CD14-positive monocyte (primary cell): ENCODE data around the gene SAP130. TPM values are rescaled to one million over a fixed set of nuclear protein-coding genes. Genes with fewer than 3 reads are reported as not detected.

Experiments
- DNase-seq, 3 donors: peaks; one replicate each; pipeline ENCODE4 v3.0.0-alpha.2; 2011 to 2022
- H2AFZ ChIP-seq: 2 replicates; pipeline ENCODE4 v1.6.0; 2012; ENCODE audit warnings: mild to moderate bottlenecking, low read depth, low read length, inconsistent platforms; ENCODE audit not compliant: insufficient read depth, poor library complexity, severe bottlenecking
- H3K27ac ChIP-seq, 2 donors: 1 replicate in 1 of 2; 2 replicates in 1 of 2; pipeline ENCODE4 v1.5.1; 2012 to 2013; ENCODE audit warnings: low read length in 2 of 2, control low read depth in 1 of 2, inconsistent platforms in 1 of 2, low read depth in 1 of 2, mild to moderate bottlenecking in 1 of 2
- H3K27me3 ChIP-seq, 2 donors: one replicate each; pipeline versions ENCODE4 v1.6.0 to v1.6.1; 2011 to 2013; ENCODE audit warnings: low read length in 2 of 2; ENCODE audit not compliant: control insufficient read depth in 2 of 2, insufficient read depth in 2 of 2
- H3K36me3 ChIP-seq, 2 donors: replicated peaks in 1 of 2; 1 replicate in 1 of 2; 2 replicates in 1 of 2; pipeline versions ENCODE4 v1.5.1 to v1.6.1; 2012 to 2013; ENCODE audit warnings: low read length in 2 of 2, control low read depth in 1 of 2, inconsistent platforms in 1 of 2, mild to moderate bottlenecking in 1 of 2; ENCODE audit not compliant: insufficient read depth in 2 of 2, control insufficient read depth in 1 of 2
- H3K4me1 ChIP-seq, 2 donors: 1 replicate in 1 of 2; 2 replicates in 1 of 2; pipeline versions ENCODE4 v1.5.1 to v1.6.1; 2012 to 2013; ENCODE audit warnings: low read length in 2 of 2, control low read depth in 1 of 2, inconsistent platforms in 1 of 2, mild to moderate bottlenecking in 1 of 2, moderate library complexity in 1 of 2; ENCODE audit not compliant: insufficient read depth in 2 of 2, control insufficient read depth in 1 of 2
- H3K4me2 ChIP-seq: replicated peaks from 2 replicates; pipeline ENCODE3; 2012; ENCODE audit warnings: low read length, moderate library complexity, mild to moderate bottlenecking; ENCODE audit not compliant: poor library complexity, severe bottlenecking; ENCODE audit errors: extremely low read depth
- H3K4me3 ChIP-seq, 3 experiments: fragments of 200-600 bp in 1 of 3; sonication (generic) in 1 of 3; replicated peaks in 1 of 3; 1 replicate in 2 of 3; 2 replicates in 1 of 3; pipeline ENCODE4 v1.5.1; 2011 to 2013; ENCODE audit warnings: low read length in 3 of 3, mild to moderate bottlenecking in 3 of 3, control low read depth in 2 of 3, low read depth in 2 of 3, inconsistent platforms in 1 of 3, moderate library complexity in 1 of 3
- H3K79me2 ChIP-seq: 2 replicates; pipeline ENCODE4 v1.6.0; 2012; ENCODE audit warnings: mild to moderate bottlenecking, control low read depth, inconsistent platforms, low read length, moderate library complexity; ENCODE audit not compliant: insufficient read depth
- H3K9ac ChIP-seq: 2 replicates; pipeline ENCODE4 v1.6.0; 2017; ENCODE audit warnings: low read length, mild to moderate bottlenecking; ENCODE audit not compliant: insufficient read depth, poor library complexity, severe bottlenecking
- H3K9me3 ChIP-seq, 2 donors: replicated peaks in 1 of 2; 1 replicate in 1 of 2; 2 replicates in 1 of 2; pipeline versions ENCODE4 v1.5.1 to v1.6.1; 2012 to 2013; ENCODE audit warnings: low read length in 2 of 2, control low read depth in 1 of 2; ENCODE audit not compliant: control insufficient read depth in 1 of 2, insufficient read depth in 1 of 2
- H4K20me1 ChIP-seq: 2 replicates; pipeline ENCODE4 v1.6.0; 2012; ENCODE audit warnings: mild to moderate bottlenecking, low read length, control low read depth, moderate library complexity; ENCODE audit not compliant: insufficient read depth
- H3K27ac Mint-ChIP-seq, 7 donors: one replicate each; pipeline ENCODE4 v1.8.0; 2020; ENCODE audit warnings: mild to moderate bottlenecking in 7 of 7, mixed read lengths in 7 of 7, moderate library complexity in 6 of 7, inconsistent platforms in 2 of 7
- H3K27me3 Mint-ChIP-seq, 3 donors: one replicate each; pipeline ENCODE4 v1.8.0; 2021 to 2022; ENCODE audit warnings: low read depth in 3 of 3, mild to moderate bottlenecking in 3 of 3, mixed read lengths in 3 of 3, moderate library complexity in 3 of 3, inconsistent platforms in 1 of 3
- H3K36me3 Mint-ChIP-seq, 2 donors: one replicate each; pipeline ENCODE4 v1.8.0; 2020; ENCODE audit warnings: mixed read lengths in 2 of 2, inconsistent platforms in 1 of 2, mild to moderate bottlenecking in 1 of 2
- H3K4me1 Mint-ChIP-seq: one replicate; pipeline ENCODE4 v1.8.0; 2020; ENCODE audit warnings: mild to moderate bottlenecking, mixed read lengths
- H3K4me3 Mint-ChIP-seq, 2 donors: one replicate each; pipeline ENCODE4 v1.8.0; 2020; ENCODE audit warnings: mild to moderate bottlenecking in 2 of 2, mixed read lengths in 2 of 2, moderate library complexity in 1 of 2
- H3K9me3 Mint-ChIP-seq, 7 donors: one replicate each; pipeline ENCODE4 v1.8.0; 2020 to 2022; ENCODE audit warnings: mixed read lengths in 7 of 7, mild to moderate bottlenecking in 6 of 7, moderate library complexity in 6 of 7, inconsistent platforms in 2 of 7
- WGBS: methylation state at CpG from one replicate; pipeline ENCODE4 v1.1.5; 2013; ENCODE audit warnings: missing lambda C conversion rate; ENCODE audit not compliant: insufficient coverage; 5-methylcytosine and 5-hydroxymethylcytosine counted together
- intact Hi-C, 2 donors: fragments of 100-400 bp; cut with micrococcal nuclease; formaldehyde crosslinking; loops; one replicate each; pipeline versions ENCODE4 v1.15.0 to v1.15.1; 2023
- polyA plus RNA-seq, 3 donors: library from polyadenylated mRNA; depleted of rRNA in 1 of 3; unstranded in 2 of 3; stranded (reverse) in 1 of 3; fragments of 300-500 nt in 2 of 3; fragments of >200 nt in 1 of 3; fragmentation: Illumina TruSeq in 2 of 3; gene quantifications; 1 replicate in 2 of 3; 2 replicates in 1 of 3; pipeline ENCODE4 v1.2.3, GENCODE V29; 2012 to 2021
- TF ChIP-seq, protein P1 (sequence below): fragments of 200-600 bp; IDR thresholded peaks from one replicate; pipeline ENCODE4 v1.8.0; 2022; ENCODE audit warnings: antibody characterized with exemption, mild to moderate bottlenecking

The SAP130 gene
- polyA plus RNA-seq, 3 donors, result 2.8 to 16.4 (median 6.4) TPM

DNA sequence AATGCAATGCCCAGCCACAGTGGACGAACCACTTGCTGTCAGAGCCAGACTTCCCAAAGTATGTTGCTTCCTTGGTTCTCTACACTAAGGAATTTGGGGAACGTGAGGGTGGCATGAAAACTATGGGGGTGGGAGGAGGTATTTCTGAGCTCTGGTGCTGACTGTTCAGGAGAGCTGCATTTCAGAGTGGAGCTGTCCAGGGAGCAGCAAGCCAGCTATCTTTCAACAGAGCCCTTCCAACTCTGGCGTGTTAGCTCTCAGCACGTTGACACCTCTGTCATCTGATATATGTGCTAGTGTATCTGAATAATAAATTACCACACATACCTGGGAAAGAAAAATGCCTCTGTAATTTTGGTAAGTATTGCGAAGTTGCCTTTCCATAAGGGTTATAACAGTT is 66.1 kb downstream of the SAP130 start:
- Histone ChIP-seq H3K9me3 (no peaks in the 10 kb centered on the region), H3K9ac (no peak overlapping the region), H2AFZ (no peak overlapping the region), H3K27ac (no peak overlapping the region), H3K27me3 (no peaks in the 10 kb centered on the region), H3K4me1 (no peaks in the 10 kb centered on the region), H3K36me3 (peaks cover 26 to 81% of the 10 kb centered on the region in 2 donors), H3K79me2 (no peaks in the 10 kb centered on the region), H3K4me2 (no peak overlapping the region), H3K4me3 (no peak overlapping the region), H4K20me1 (no peaks in the 10 kb centered on the region)
- Mint-ChIP-seq H3K9me3 (peaks cover 0 to 4% (median 2%) of the 10 kb centered on the region in 7 donors), H3K27me3 (no peaks in the 10 kb centered on the region), H3K36me3 (peaks cover 58 to 85% of the 10 kb centered on the region in 2 donors), H3K4me1 (no peaks in the 10 kb centered on the region), H3K4me3 (no peak overlapping the region), H3K27ac (no peak overlapping the region)
- WGBS, result 90% methylated on average over 1 of the region's 5 CpGs
- DNase-seq, result no peak
- intact Hi-C loops, result no loop called here
- TF ChIP-seq, protein P1, sequence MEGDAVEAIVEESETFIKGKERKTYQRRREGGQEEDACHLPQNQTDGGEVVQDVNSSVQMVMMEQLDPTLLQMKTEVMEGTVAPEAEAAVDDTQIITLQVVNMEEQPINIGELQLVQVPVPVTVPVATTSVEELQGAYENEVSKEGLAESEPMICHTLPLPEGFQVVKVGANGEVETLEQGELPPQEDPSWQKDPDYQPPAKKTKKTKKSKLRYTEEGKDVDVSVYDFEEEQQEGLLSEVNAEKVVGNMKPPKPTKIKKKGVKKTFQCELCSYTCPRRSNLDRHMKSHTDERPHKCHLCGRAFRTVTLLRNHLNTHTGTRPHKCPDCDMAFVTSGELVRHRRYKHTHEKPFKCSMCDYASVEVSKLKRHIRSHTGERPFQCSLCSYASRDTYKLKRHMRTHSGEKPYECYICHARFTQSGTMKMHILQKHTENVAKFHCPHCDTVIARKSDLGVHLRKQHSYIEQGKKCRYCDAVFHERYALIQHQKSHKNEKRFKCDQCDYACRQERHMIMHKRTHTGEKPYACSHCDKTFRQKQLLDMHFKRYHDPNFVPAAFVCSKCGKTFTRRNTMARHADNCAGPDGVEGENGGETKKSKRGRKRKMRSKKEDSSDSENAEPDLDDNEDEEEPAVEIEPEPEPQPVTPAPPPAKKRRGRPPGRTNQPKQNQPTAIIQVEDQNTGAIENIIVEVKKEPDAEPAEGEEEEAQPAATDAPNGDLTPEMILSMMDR, result no peak

DNA sequence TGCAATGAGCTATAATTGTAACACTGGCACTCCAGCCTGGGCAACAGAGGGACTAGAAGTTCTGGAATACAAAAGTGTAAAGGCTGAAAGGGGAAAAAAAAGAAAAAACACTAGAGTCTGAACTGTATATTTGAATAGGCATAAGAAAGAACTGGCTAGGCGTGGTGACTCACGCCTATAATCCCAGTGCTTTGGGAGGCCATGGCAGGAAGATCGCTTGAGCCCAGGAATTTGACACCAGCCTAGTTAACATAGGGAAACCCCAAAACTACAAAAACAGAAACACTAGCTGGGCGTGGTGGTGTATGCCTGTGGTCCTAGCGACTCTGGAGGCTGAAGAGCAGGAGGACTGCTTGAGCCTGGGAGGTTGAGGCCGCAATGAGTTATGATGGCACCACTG is 70.6 kb downstream of the SAP130 start:
- Mint-ChIP-seq H3K36me3 (peaks cover 43 to 61% of the 10 kb centered on the region in 2 donors), H3K4me3 (no peak overlapping the region), H3K27me3 (no peaks in the 10 kb centered on the region), H3K9me3 (no peaks in the 10 kb centered on the region), H3K27ac (no peak overlapping the region), H3K4me1 (peaks cover 7% of the 10 kb centered on the region)
- Histone ChIP-seq H3K4me3 (no peak overlapping the region), H3K9ac (no peak overlapping the region), H3K4me2 (no peak overlapping the region), H3K4me1 (peaks cover 5 to 6% of the 10 kb centered on the region in 2 donors), H3K36me3 (peaks cover 28 to 89% of the 10 kb centered on the region in 2 donors), H3K27me3 (no peaks in the 10 kb centered on the region), H2AFZ (no peak overlapping the region), H3K79me2 (no peaks in the 10 kb centered on the region), H3K9me3 (no peaks in the 10 kb centered on the region), H3K27ac (no peak overlapping the region), H4K20me1 (no peaks in the 10 kb centered on the region)
- 100% methylated on average over 4 of the region's 6 CpGs for WGBS
- TF ChIP-seq, protein P1, result no peak
- intact Hi-C loops, result loop anchor here in 1 of 2 donors (10.0 kb wide), 1 partner anchor 92 kb away; no protein-coding TSS in a partner anchor
- DNase-seq, result no peak
